Measurements from ENCODE around the gene MRC1. TPM values are rescaled to one million over a fixed set of nuclear protein-coding genes. Genes with fewer than 3 reads are reported as not detected.
A peak's percentile ranks its signal among the peaks of the same experiment; 100 is the strongest.

The MRC1 gene
- total and polyA plus RNA-seq, 2 of the 13 experiments (the other 11 are each of a cell fraction or from before 2014, with no cell fraction given), result not detected

GRCh38 chr10:17781856-17782255 is 27.3 kb upstream of the MRC1 start:
- FAIRE-seq, result no peak
- POLR2A ChIA-PET, result no interaction called here

GRCh38 chr10:17782921-17783665 is 26.1 kb upstream of the MRC1 start:
- no peak overlapping the region for H2AFZ ChIP-seq (ENCODE audit: low read length)
- no peak overlapping the region for H3K4me2 ChIP-seq (ENCODE audit: low read depth, low read length)
- CTCF ChIA-PET (ENCODE audit: low intra/inter-chr PET ratio, low total read pairs), result no interaction called here
- in situ Hi-C loops (cut with HindIII; ENCODE audit: extremely low pct_ligation_motif_present, low pct_unique_long_range_greater_than_20kb), result no loop called here
- BruUV-seq (replicated peaks), result no TSS peak
- TF ChIP-seq MIXL1 (CRISPR knock-in tag; IDR thresholded peaks at IDR 0.05) (no peak), ZNF746 (CRISPR knock-in tag; IDR thresholded peaks at IDR 0.05) (no peak), GRHL1 (CRISPR knock-in tag; conservative IDR thresholded peaks at IDR 0.05) (no peak), LBX2 (CRISPR knock-in tag; IDR thresholded peaks at IDR 0.05; ENCODE audit: borderline replicate concordance) (no peak), ZNF468 (CRISPR knock-in tag; IDR thresholded peaks at IDR 0.05) (no peak), ISL2 (CRISPR knock-in tag; IDR thresholded peaks at IDR 0.05) (no peak), REPIN1 (CRISPR knock-in tag; IDR thresholded peaks at IDR 0.05; ENCODE audit: borderline replicate concordance, low read depth) (no peak), ZNF891 (CRISPR knock-in tag; IDR thresholded peaks at IDR 0.05) (no peak), HOXA5 (CRISPR knock-in tag; IDR thresholded peaks at IDR 0.05) (no peak), HMG20B (CRISPR knock-in tag; conservative IDR thresholded peaks at IDR 0.05) (no peak)
- no peaks in the 10 kb centered on the region for H3K9me3 ChIP-seq (ENCODE audit: low read length)
- peaks cover 0 to 6% of the 10 kb centered on the region in 2 experiments; a peak in 2 of 5 replicates for H3K27me3 ChIP-seq (ENCODE audit: control insufficient read depth in 1 of 2, insufficient read depth in 2 of 2, low read length in 2 of 2)
- DNase-seq (ENCODE audit: low spot score), result no peak
- no peak for ATAC-seq
- H3K4me1 ChIP-seq (ENCODE audit: insufficient read depth, low read length), result no peaks in the 10 kb centered on the region
- no peak overlapping the region for H3K9ac ChIP-seq (ENCODE audit: insufficient read depth, low read depth, low read length)
- WGBS (ENCODE audit: low lambda C conversion rate), result 23% methylated on average over 13 of the region's 16 CpGs
- H3K79me2 ChIP-seq (ENCODE audit: insufficient read depth, low read length), result no peaks in the 10 kb centered on the region
- POLR2A ChIA-PET, result no interaction called here
- H3K27ac ChIP-seq (ENCODE audit: extremely low read length, insufficient read depth, low read length), result no peak overlapping the region
- H4K20me1 ChIP-seq (ENCODE audit: insufficient read depth, low read length), result no peaks in the 10 kb centered on the region
- no peaks in the 10 kb centered on the region for H3K36me3 ChIP-seq (replicated peaks in 1 of 2; ENCODE audit: control insufficient read depth in 1 of 2, insufficient read depth in 2 of 2, low read length in 2 of 2)
- H3K4me3 ChIP-seq (replicated peaks in 1 of 3; ENCODE audit: insufficient read depth in 1 of 3, low read depth in 2 of 3, low read length in 3 of 3), result no peak overlapping the region
- no peak for FAIRE-seq
- intact Hi-C loops (cut with micrococcal nuclease; ENCODE audit: unreplicated experiment), result no loop called here

More at GRCh38 chr10:17781856-17782255, 27.3 kb upstream of the MRC1 start:
- Histone ChIP-seq H3K27ac (ENCODE audit: extremely low read length, insufficient read depth, low read length) (no peak overlapping the region), H3K4me1 (ENCODE audit: insufficient read depth, low read length) (no peaks in the 10 kb centered on the region), H3K27me3 (ENCODE audit: control insufficient read depth in 1 of 2, insufficient read depth in 2 of 2, low read length in 2 of 2) (peaks cover 0 to 6% of the 10 kb centered on the region in 2 experiments; a peak in 1 of 5 replicates), H3K4me2 (ENCODE audit: low read depth, low read length) (no peak overlapping the region), H3K9me3 (ENCODE audit: low read length) (no peaks in the 10 kb centered on the region), H3K9ac (ENCODE audit: insufficient read depth, low read depth, low read length) (no peak overlapping the region), H3K4me3 (replicated peaks in 1 of 3; ENCODE audit: insufficient read depth in 1 of 3, low read depth in 2 of 3, low read length in 3 of 3) (no peak overlapping the region), H4K20me1 (ENCODE audit: insufficient read depth, low read length) (no peaks in the 10 kb centered on the region), H3K36me3 (replicated peaks in 1 of 2; ENCODE audit: control insufficient read depth in 1 of 2, insufficient read depth in 2 of 2, low read length in 2 of 2) (no peaks in the 10 kb centered on the region), H2AFZ (ENCODE audit: low read length) (no peak overlapping the region), H3K79me2 (ENCODE audit: insufficient read depth, low read length) (no peaks in the 10 kb centered on the region)
- no TSS peak for BruUV-seq (replicated peaks)
- ATAC-seq (peak; percentile 92), DNase-seq (ENCODE audit: low spot score) (peak; percentile 20)
- CTCF ChIA-PET (ENCODE audit: low intra/inter-chr PET ratio, low total read pairs), result no interaction called here
- intact Hi-C loops (cut with micrococcal nuclease; ENCODE audit: unreplicated experiment), result no loop called here
- in situ Hi-C loops (cut with HindIII; ENCODE audit: extremely low pct_ligation_motif_present, low pct_unique_long_range_greater_than_20kb), result no loop called here
- WGBS (ENCODE audit: low lambda C conversion rate), result 2% methylated on average over 2 of the region's 2 CpGs
- no peak for TF ChIP-seq ZFAT (CRISPR knock-in tag; conservative IDR thresholded peaks at IDR 0.05)
- TF ChIP-seq STAG1 (CRISPR knock-in tag; IDR thresholded peaks at IDR 0.05), result peak; percentile 23; the same call in 1 of the 2 replicates
- peak; percentile 21; the same call in 1 of the 2 replicates for TF ChIP-seq SMC3 (IDR thresholded peaks at IDR 0.05; ENCODE audit: low read length)

Measured in HepG2 (cell line).